ENCODE measurements around the gene NKX6-1. TPM values are rescaled to one million over a fixed set of nuclear protein-coding genes. Genes with fewer than 3 reads are reported as not detected.

NKX6-1 gene
- total and polyA plus RNA-seq, 12 donors: 0.06 to 0.14 TPM; not detected in 10

- WGBS, 4 donors: 20 to 45% (median 20%) methylated on average over 1 to 53 of the region's 53 CpGs
- peak overlapping the region in 1 of 4 donors; percentile 30 for H3K4me3 ChIP-seq
- intact Hi-C loops (cut with DNase I): loop anchor here in 1 of 2 donors (10.0 kb wide), 1 partner anchor 852 kb away; no protein-coding TSS in a partner anchor
- H3K27ac ChIP-seq: no peak overlapping the region
- peaks cover 18 to 32% of the 10 kb centered on the region in 2 donors for H3K4me1 ChIP-seq (replicated peaks in 1 of 2)
- no peak for TF ChIP-seq POLR2A (IDR thresholded peaks at IDR 0.05)
- TF ChIP-seq, protein P1, sequence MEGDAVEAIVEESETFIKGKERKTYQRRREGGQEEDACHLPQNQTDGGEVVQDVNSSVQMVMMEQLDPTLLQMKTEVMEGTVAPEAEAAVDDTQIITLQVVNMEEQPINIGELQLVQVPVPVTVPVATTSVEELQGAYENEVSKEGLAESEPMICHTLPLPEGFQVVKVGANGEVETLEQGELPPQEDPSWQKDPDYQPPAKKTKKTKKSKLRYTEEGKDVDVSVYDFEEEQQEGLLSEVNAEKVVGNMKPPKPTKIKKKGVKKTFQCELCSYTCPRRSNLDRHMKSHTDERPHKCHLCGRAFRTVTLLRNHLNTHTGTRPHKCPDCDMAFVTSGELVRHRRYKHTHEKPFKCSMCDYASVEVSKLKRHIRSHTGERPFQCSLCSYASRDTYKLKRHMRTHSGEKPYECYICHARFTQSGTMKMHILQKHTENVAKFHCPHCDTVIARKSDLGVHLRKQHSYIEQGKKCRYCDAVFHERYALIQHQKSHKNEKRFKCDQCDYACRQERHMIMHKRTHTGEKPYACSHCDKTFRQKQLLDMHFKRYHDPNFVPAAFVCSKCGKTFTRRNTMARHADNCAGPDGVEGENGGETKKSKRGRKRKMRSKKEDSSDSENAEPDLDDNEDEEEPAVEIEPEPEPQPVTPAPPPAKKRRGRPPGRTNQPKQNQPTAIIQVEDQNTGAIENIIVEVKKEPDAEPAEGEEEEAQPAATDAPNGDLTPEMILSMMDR (IDR thresholded peaks at IDR 0.05): no peak
- H3K9me3 ChIP-seq (replicated peaks in 1 of 3): no peaks in the 10 kb centered on the region
- no peak for DNase-seq
- H3K36me3 ChIP-seq (replicated peaks in 1 of 2): no peaks in the 10 kb centered on the region
- peaks cover 91% of the 10 kb centered on the region for H3K27me3 ChIP-seq
Measured at GRCh38 chr4:84496706-84497503, 2.2 kb downstream of the NKX6-1 start.

GRCh38 chr4:84496331-84496705 lies 2.8 kb downstream of the NKX6-1 start:
- peaks cover 91% of the 10 kb centered on the region for H3K27me3 ChIP-seq
- peaks cover 18 to 32% of the 10 kb centered on the region in 2 donors for H3K4me1 ChIP-seq (replicated peaks in 1 of 2)
- no peak overlapping the region for H3K27ac ChIP-seq
- H3K36me3 ChIP-seq (replicated peaks in 1 of 2): no peaks in the 10 kb centered on the region
- no peaks in the 10 kb centered on the region for H3K9me3 ChIP-seq (replicated peaks in 1 of 3)
- intact Hi-C loops (cut with DNase I): loop anchor here in 1 of 2 donors (10.0 kb wide), 1 partner anchor 852 kb away; no protein-coding TSS in a partner anchor
- 14 to 23% (median 21%) methylated on average over 23 to 24 of the region's 24 CpGs for WGBS, 4 donors
- TF ChIP-seq, protein P1 (IDR thresholded peaks at IDR 0.05): no peak
- no peak for TF ChIP-seq POLR2A (IDR thresholded peaks at IDR 0.05)
- no peak for DNase-seq
- no peak overlapping the region for H3K4me3 ChIP-seq

DNA sequence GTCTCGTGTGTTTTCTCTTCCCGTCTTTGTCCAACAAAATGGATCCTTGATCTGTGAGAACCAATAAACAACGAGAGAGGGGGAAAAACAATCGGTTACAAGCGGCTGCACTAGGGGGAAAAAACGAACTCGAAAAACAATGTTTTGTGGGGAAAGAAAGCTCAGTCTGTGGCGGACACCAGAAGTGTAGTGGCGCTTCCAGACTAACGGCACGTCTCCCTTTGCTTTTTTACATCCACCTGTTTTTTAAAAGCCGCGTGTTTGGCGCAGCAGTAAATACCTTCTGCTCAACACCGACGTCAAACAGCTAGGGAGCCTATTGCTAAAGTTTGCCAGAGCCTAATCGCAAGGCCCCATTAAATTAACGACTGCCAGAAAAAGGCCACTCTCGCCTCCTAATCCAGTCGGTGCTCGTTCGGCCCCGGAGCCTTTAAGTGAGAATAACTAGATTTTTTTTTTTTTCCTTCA lies 3.3 kb downstream of the NKX6-1 start:
- peaks cover 91% of the 10 kb centered on the region for H3K27me3 ChIP-seq
- 15 to 22% (median 18%) methylated on average over 23 of the region's 23 CpGs for WGBS, 4 donors
- H3K4me1 ChIP-seq (replicated peaks in 1 of 2): peaks cover 18 to 32% of the 10 kb centered on the region in 2 donors
- H3K36me3 ChIP-seq (replicated peaks in 1 of 2): no peaks in the 10 kb centered on the region
- no peak overlapping the region for H3K4me3 ChIP-seq
- no peaks in the 10 kb centered on the region for H3K9me3 ChIP-seq (replicated peaks in 1 of 3)
- intact Hi-C loops (cut with DNase I): loop anchor here in 1 of 2 donors (10.0 kb wide), 1 partner anchor 851 kb away; no protein-coding TSS in a partner anchor
- no peak overlapping the region for H3K27ac ChIP-seq
- DNase-seq: no peak
- no peak for TF ChIP-seq POLR2A (IDR thresholded peaks at IDR 0.05)

DNA sequence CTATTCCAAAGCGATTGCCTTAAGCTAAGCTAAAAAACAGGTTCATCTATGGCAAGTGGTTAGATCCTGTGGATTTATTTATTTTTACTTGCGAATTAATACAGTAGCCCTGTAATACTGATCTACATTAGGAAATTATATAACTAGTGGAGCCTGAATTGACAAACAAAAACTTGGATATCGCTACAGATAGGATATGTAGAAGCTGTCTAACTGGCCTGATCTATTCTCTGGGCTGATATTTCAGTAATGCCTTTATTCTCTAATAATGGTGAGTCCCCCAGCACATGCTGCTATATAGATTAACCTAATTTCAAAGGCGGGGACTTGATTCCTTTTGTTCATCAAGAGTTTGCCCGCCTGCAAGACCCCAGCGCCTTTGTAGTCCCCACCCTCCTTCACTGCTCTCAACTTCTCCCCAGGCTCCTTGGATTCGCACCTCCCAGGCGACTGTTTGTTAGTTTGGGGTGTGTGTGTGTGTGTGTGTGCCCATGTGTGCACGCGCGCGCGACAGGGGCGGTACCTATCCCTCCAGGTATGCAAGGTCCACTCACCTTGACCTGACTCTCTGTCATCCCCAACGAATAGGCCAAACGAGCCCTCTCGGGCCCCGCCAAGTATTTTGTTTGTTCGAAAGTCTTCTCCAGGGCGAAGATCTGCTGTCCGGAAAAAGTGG lies 3.8 kb downstream of the NKX6-1 start:
- no peaks in the 10 kb centered on the region for H3K36me3 ChIP-seq (replicated peaks in 1 of 2)
- H3K4me1 ChIP-seq (replicated peaks in 1 of 2): peaks cover 18 to 32% of the 10 kb centered on the region in 2 donors
- intact Hi-C loops (cut with DNase I): loop anchor here in 1 of 2 donors (10.0 kb wide), 1 partner anchor 850 kb away; no protein-coding TSS in a partner anchor
- 16 to 20% (median 18%) methylated on average over 21 of the region's 21 CpGs for WGBS, 4 donors
- H3K27me3 ChIP-seq: peaks cover 91% of the 10 kb centered on the region
- DNase-seq: no peak
- H3K27ac ChIP-seq: no peak overlapping the region
- TF ChIP-seq POLR2A (IDR thresholded peaks at IDR 0.05): no peak
- TF ChIP-seq, protein P1 (IDR thresholded peaks at IDR 0.05): no peak
- H3K9me3 ChIP-seq (replicated peaks in 1 of 3): no peaks in the 10 kb centered on the region
- H3K4me3 ChIP-seq: no peak overlapping the region
